Ovary (tissue), 9 donors: ENCODE measurements around the gene FMNL2. TPM values are rescaled to one million over a fixed set of nuclear protein-coding genes. Genes with fewer than 3 reads are reported as not detected.
A peak's percentile ranks its signal among the peaks of the same experiment; 100 is the strongest.

Source experiments
- DNase-seq, 5 donors: peaks; one replicate each; pipeline ENCODE4 v3.0.0-alpha.2; 2019 to 2020
- H3K27ac ChIP-seq, 2 donors: fragments of 200-600 bp; one replicate each; pipeline versions ENCODE4 v1.5.1 to v1.8.0; 2019 to 2022
- H3K27me3 ChIP-seq: fragments of 200-600 bp; one replicate; pipeline ENCODE4 v1.8.0; 2022
- H3K36me3 ChIP-seq: fragments of 200-600 bp; sonication (generic); one replicate; pipeline ENCODE4 v1.5.1; 2019
- H3K4me1 ChIP-seq: one replicate; pipeline ENCODE4 v1.8.1; 2013; ENCODE audit warnings: mild to moderate bottlenecking, moderate library complexity; ENCODE audit not compliant: insufficient read depth
- H3K4me3 ChIP-seq: fragments of 200-600 bp; sonication (generic); one replicate; pipeline ENCODE4 v1.5.1; 2017
- H3K9me3 ChIP-seq, 2 donors: fragments of 200-600 bp in 1 of 2; sonication (generic) in 1 of 2; one replicate each; pipeline versions ENCODE4 v1.5.1 to v1.8.1; 2013 to 2019; ENCODE audit warnings: mild to moderate bottlenecking in 1 of 2, moderate library complexity in 1 of 2
- CTCF ChIP-seq, 3 donors: fragments of 450-650 bp in 2 of 3; fragments of 200-600 bp in 1 of 3; IDR thresholded peaks; one replicate each; pipeline versions ENCODE4 v1.5.1 to v1.8.0; 2016 to 2022; ENCODE audit warnings: antibody characterized with exemption in 3 of 3, mild to moderate bottlenecking in 1 of 3
- EP300 ChIP-seq: sonication (generic); formaldehyde crosslinking; IDR thresholded peaks from one replicate; pipeline ENCODE4 v1.6.1; 2017; ENCODE audit warnings: antibody characterized with exemption
- POLR2A ChIP-seq: fragments of 450-650 bp; IDR thresholded peaks from one replicate; pipeline ENCODE4 v1.6.1; 2017; ENCODE audit warnings: antibody characterized with exemption, mild to moderate bottlenecking, moderate library complexity
- WGBS, 3 donors: extraction: QIAGEN DNeasy Blood & Tissue Kit in 1 of 3; methylation state at CpG; one replicate each; pipeline versions ENCODE4 v1.1.5 to v1.1.7; 2013 to 2017; 5-methylcytosine and 5-hydroxymethylcytosine counted together
- intact Hi-C, 4 donors: fragments of 100-400 bp; cut with DNase I; formaldehyde crosslinking; loops; one replicate each; pipeline versions ENCODE4 v1.11.0 to v1.15.1; 2022 to 2023
- polyA plus RNA-seq, 2 donors: library from polyadenylated mRNA; stranded (reverse); fragments of 200-250 nt in 1 of 2; fragments of 350-450 nt in 1 of 2; fragmentation: Illumina TruSeq in 1 of 2; extraction: RNeasy Lipid Tissue Mini Kit (QIAGEN cat#74804) in 1 of 2; gene quantifications; one replicate each; pipeline ENCODE4 v1.2.3, GENCODE V29; 2013 to 2014
- total RNA-seq, 7 donors: library from RNA; depleted of rRNA in 2 of 7; stranded (reverse); fragments of >200 nt in 2 of 7; fragmentation: NEBNext Ultra II Directional in 3 of 7; extraction: Animal tissue kit (Norgen Biotek cat#: 25700) in 3 of 7; gene quantifications; one replicate each; pipeline versions ENCODE4 v1.1.0 to v1.2.4, GENCODE V29; 2016 to 2023
- donor health status: DM: no; HTN: no; CAD: no; lungs with moderate emphysema.
- donor health status: DM: no; HTN: no; CAD: no.
- donor health status: Bipolar disorder and iron deficiency.
- donor health status: DM: yes; HTN: yes; CAD: no.
- donor health status: DM: no; HTN: no; CAD: no.
- donor health status: DM: yes; HTN: yes; CAD: no.

Gene FMNL2
- total and polyA plus RNA-seq, 9 donors = 30.3 to 89.1 (median 51.3) TPM

- intact Hi-C loops = no loop called here
- no peaks in the 10 kb centered on the region for H3K9me3 ChIP-seq
- H3K27ac ChIP-seq = no peak overlapping the region
- DNase-seq = no peak
- H3K4me3 ChIP-seq = no peak overlapping the region
- peaks cover 18% of the 10 kb centered on the region for H3K4me1 ChIP-seq
- WGBS, 3 donors = 71 to 80% (median 73%) methylated on average over 12 of the region's 12 CpGs
- H3K36me3 ChIP-seq = no peaks in the 10 kb centered on the region
- H3K27me3 ChIP-seq = no peaks in the 10 kb centered on the region
- TF ChIP-seq EP300 (no peak), POLR2A (no peak), CTCF (IDR thresholded peaks at IDR 0.05) (no peak)
These were observed 68.1 kb downstream of the FMNL2 start for GRCh38 chr2:152402780-152403759.

- H3K27ac ChIP-seq = no peak overlapping the region
- intact Hi-C loops = no loop called here
- H3K4me1 ChIP-seq = peaks cover 16% of the 10 kb centered on the region
- TF ChIP-seq POLR2A (no peak), CTCF (IDR thresholded peaks at IDR 0.05) (no peak), EP300 (no peak)
- H3K27me3 ChIP-seq = no peaks in the 10 kb centered on the region
- H3K36me3 ChIP-seq = no peaks in the 10 kb centered on the region
- no peaks in the 10 kb centered on the region for H3K9me3 ChIP-seq
- WGBS, 3 donors = 89 to 94% (median 90%) methylated on average over 2 of the region's 2 CpGs
- DNase-seq = no peak
- no peak overlapping the region for H3K4me3 ChIP-seq
These were observed 70.5 kb downstream of the FMNL2 start for GRCh38 chr2:152405206-152406118.

GRCh38 chr2:152406119-152406835 is 71.3 kb downstream of the FMNL2 start:
- no peak for DNase-seq
- H3K36me3 ChIP-seq = no peaks in the 10 kb centered on the region
- H3K9me3 ChIP-seq = no peaks in the 10 kb centered on the region
- TF ChIP-seq CTCF (IDR thresholded peaks at IDR 0.05) = no peak
- WGBS, 3 donors = 26 to 46% (median 37%) methylated on average over 2 of the region's 2 CpGs
- peaks cover 17% of the 10 kb centered on the region for H3K4me1 ChIP-seq
- H3K27ac ChIP-seq = no peak overlapping the region
- H3K4me3 ChIP-seq = no peak overlapping the region
- H3K27me3 ChIP-seq = no peaks in the 10 kb centered on the region
- intact Hi-C loops = no loop called here

GRCh38 chr2:152406836-152407161 is 71.8 kb downstream of the FMNL2 start:
- Histone ChIP-seq H3K4me1 (peaks cover 17% of the 10 kb centered on the region), H3K27ac (no peak overlapping the region), H3K9me3 (no peaks in the 10 kb centered on the region), H3K36me3 (no peaks in the 10 kb centered on the region), H3K4me3 (peak overlapping the region; percentile 16), H3K27me3 (no peaks in the 10 kb centered on the region)
- TF ChIP-seq CTCF (IDR thresholded peaks at IDR 0.05) (no peak), EP300 (no peak), POLR2A (no peak)
- intact Hi-C loops = no loop called here
- WGBS, 3 donors = 24 to 46% (median 44%) methylated on average over 2 of the region's 2 CpGs
- no peak for DNase-seq
